HCT116 (cell line): ENCODE data around the gene DOHH. TPM values are rescaled to one million over a fixed set of nuclear protein-coding genes. Genes with fewer than 3 reads are reported as not detected.

Source experiments
- ATAC-seq: fragments of 200-7000 bp; cut with Tn5 transposase; 2 replicates; pipeline ENCODE4 v1.9.1; 2020; ENCODE audit warnings: mild to moderate bottlenecking, moderate library complexity
- BruUV-seq: library from RNA; stranded (reverse); fragments of 400-500 nt; replicated peaks from 2 replicates; lab custom pipeline; 2021; lab: Mats Ljungman, UMichigan
- CTCF ChIA-PET: fragments of 300-600 bp; sonication (Branson Sonifier 250); formaldehyde crosslinking; loops from one replicate; lab custom pipeline; 2021; ENCODE audit warnings: antibody characterized with exemption; lab: Charles Lee
- POLR2A ChIA-PET: fragments of 300-600, 350-600 bp; sonication (Branson Sonifier 250); formaldehyde crosslinking; loops from one replicate; lab custom pipeline; 2021; ENCODE audit warnings: antibody characterized with exemption; lab: Charles Lee
- RAD21 ChIA-PET, 2 experiments: fragments of 300-600 bp; sonication (Branson Sonifier 250); formaldehyde crosslinking; loops; one replicate each; lab custom pipeline; 2023; ENCODE audit warnings: low total read pairs in 2 of 2; ENCODE audit not compliant: uncharacterized antibody in 2 of 2, unreplicated experiment in 2 of 2, low non-redundant PET in 1 of 2; lab: Charles Lee
- DNase-seq: peaks from one replicate; pipeline ENCODE4 v3.0.0-alpha.2; 2010; ENCODE audit warnings: low read depth, low spot score
- H2AFZ ChIP-seq: fragments of 200-600 bp; shearing (Covaris generic), sonication (generic); 2 replicates; pipeline ENCODE4 v1.6.1; 2017; ENCODE audit warnings: low read depth, mixed run types, mixed read lengths, antibody characterized with exemption, low read length; ENCODE audit not compliant: poor library complexity, severe bottlenecking
- H3K27ac ChIP-seq: 2 replicates; pipeline ENCODE4 v1.5.1; 2012; ENCODE audit warnings: low read depth, low read length
- H3K27me3 ChIP-seq: fragments of 200-600 bp; sonication (generic); 2 replicates; pipeline ENCODE4 v1.6.1; 2016; ENCODE audit warnings: mixed run types, low read length, mixed read lengths; ENCODE audit not compliant: insufficient read depth
- H3K36me3 ChIP-seq, 2 experiments: fragments of 200-500 bp in 1 of 2; fragments of 200-600 bp in 1 of 2; sonication (Bioruptor generic) in 1 of 2; sonication (generic) in 1 of 2; 2 replicates each; pipeline versions ENCODE4 v1.5.1 to v1.6.1; 2014 to 2016; ENCODE audit warnings: low read length in 2 of 2, inconsistent platforms in 1 of 2, mixed read lengths in 1 of 2, mixed run types in 1 of 2; ENCODE audit not compliant: insufficient read depth in 2 of 2, control insufficient read depth in 1 of 2
- H3K4me1 ChIP-seq, 2 experiments: fragments of 200-600 bp in 1 of 2; sonication (generic) in 1 of 2; 2 replicates each; pipeline versions ENCODE4 v1.5.1 to v1.6.1; 2012 to 2017; ENCODE audit warnings: low read length in 2 of 2, inconsistent platforms in 1 of 2, mild to moderate bottlenecking in 1 of 2, mixed read lengths in 1 of 2, mixed run types in 1 of 2, moderate library complexity in 1 of 2; ENCODE audit not compliant: insufficient read depth in 2 of 2, control insufficient read depth in 1 of 2
- H3K4me2 ChIP-seq: fragments of 200-600 bp; sonication (generic); 2 replicates; pipeline ENCODE4 v1.6.1; 2017; ENCODE audit warnings: mixed run types, low read length, mixed read lengths
- H3K4me3 ChIP-seq, 2 experiments: fragments of 200-600 bp in 1 of 2; sonication (generic) in 1 of 2; replicated peaks in 1 of 2; 2 replicates each; pipeline ENCODE4 v1.5.1; 2011 to 2016; ENCODE audit warnings: low read length in 2 of 2, control low read depth in 1 of 2, low read depth in 1 of 2, mild to moderate bottlenecking in 1 of 2, mixed read lengths in 1 of 2, mixed run types in 1 of 2
- H3K79me2 ChIP-seq: fragments of 200-600 bp; sonication (generic); 2 replicates; pipeline ENCODE4 v1.6.1; 2017; ENCODE audit warnings: mild to moderate bottlenecking, mixed run types, low read length, moderate library complexity, mixed read lengths; ENCODE audit not compliant: insufficient read depth
- H3K9ac ChIP-seq: fragments of 200-600 bp; sonication (generic); 2 replicates; pipeline ENCODE4 v1.6.1; 2016; ENCODE audit warnings: low read length, mixed read lengths
- H3K9me2 ChIP-seq: fragments of 200-600 bp; sonication (generic), shearing (Covaris generic); 2 replicates; pipeline ENCODE4 v1.6.1; 2017; ENCODE audit warnings: mixed run types, mild to moderate bottlenecking, moderate library complexity; ENCODE audit not compliant: insufficient read depth
- H3K9me3 ChIP-seq, 2 experiments: fragments of 200-500 bp in 1 of 2; fragments of 200-600 bp in 1 of 2; sonication (Bioruptor generic) in 1 of 2; sonication (generic) in 1 of 2; 2 replicates each; pipeline ENCODE4 v1.6.1; 2014 to 2017; ENCODE audit warnings: low read length in 2 of 2, mixed read lengths in 2 of 2, inconsistent platforms in 1 of 2, low read depth in 1 of 2, mild to moderate bottlenecking in 1 of 2, mixed run types in 1 of 2, moderate library complexity in 1 of 2; ENCODE audit not compliant: control insufficient read depth in 1 of 2, insufficient read depth in 1 of 2
- H4K20me1 ChIP-seq: fragments of 200-600 bp; sonication (generic), shearing (Covaris generic); 2 replicates; pipeline ENCODE4 v1.6.1; 2017; ENCODE audit warnings: mixed run types, mild to moderate bottlenecking, moderate library complexity; ENCODE audit not compliant: insufficient read depth
- CEBPB ChIP-seq: IDR thresholded peaks from 2 replicates; pipeline ENCODE4 v1.6.1; 2012; ENCODE audit warnings: low read depth
- EGR1 ChIP-seq: IDR thresholded peaks from 2 replicates; pipeline ENCODE4 v1.6.1; 2012; ENCODE audit warnings: low read depth
- EZH2 ChIP-seq: fragments of 200-600 bp; sonication (generic); IDR thresholded peaks from 2 replicates; pipeline ENCODE4 v1.6.1; 2017; ENCODE audit warnings: antibody characterized with exemption, mixed run types
- SP1 ChIP-seq: IDR thresholded peaks from 2 replicates; pipeline ENCODE4 v1.6.1; 2012; ENCODE audit warnings: low read depth
- TCF7L2 ChIP-seq: IDR thresholded peaks from 2 replicates; pipeline ENCODE4 v1.7.0; 2011; ENCODE audit warnings: borderline replicate concordance, inconsistent platforms; ENCODE audit not compliant: insufficient read depth, insufficient read length; ENCODE audit errors: extremely low read depth
- YY1 ChIP-seq: IDR thresholded peaks from 2 replicates; pipeline ENCODE4 v1.6.1; 2011; ENCODE audit warnings: low read length, low read depth, moderate library complexity, mild to moderate bottlenecking; ENCODE audit not compliant: insufficient replicate concordance; ENCODE audit errors: extremely low read depth
- ZBTB33 ChIP-seq: IDR thresholded peaks from 2 replicates; pipeline ENCODE4 v1.6.1; 2011; ENCODE audit warnings: mild to moderate bottlenecking, low read length, moderate library complexity; ENCODE audit not compliant: insufficient replicate concordance; ENCODE audit errors: extremely low read depth
- intact Hi-C: fragments of 100-400 bp; cut with micrococcal nuclease; formaldehyde crosslinking; loops from 2 replicates; pipeline ENCODE4 v1.10.0; 2022
- total RNA-seq: library from RNA; stranded (reverse); gene quantifications from one replicate; pipeline ENCODE4 v1.2.1, GENCODE V29; 2021; ENCODE audit not compliant: unreplicated experiment

DOHH gene
- total RNA-seq, 1 experiment from 2014 or later: 20.9 TPM

GRCh38 chr19:3535235-3535535 is 34.7 kb upstream of the DOHH start:
- TF ChIP-seq ZBTB33: no peak
- no peak for TF ChIP-seq TCF7L2
- no peak for TF ChIP-seq EGR1
- no peak for TF ChIP-seq YY1
- no peak for TF ChIP-seq CEBPB
- TF ChIP-seq EZH2: no peak
- no peak for TF ChIP-seq SP1
- no peaks in the 10 kb centered on the region for H3K27me3 ChIP-seq
- H3K4me1 ChIP-seq: peaks cover 3 to 22% of the 10 kb centered on the region in 2 experiments; a peak in 3 of 4 replicates
- peaks cover 11 to 27% of the 10 kb centered on the region in 2 experiments; a peak in 3 of 4 replicates for H3K36me3 ChIP-seq
- CTCF ChIA-PET: no interaction called here
- no TSS peak for BruUV-seq
- H4K20me1 ChIP-seq: no peaks in the 10 kb centered on the region
- no peak overlapping the region for H3K4me3 ChIP-seq
- RAD21 ChIA-PET: no interaction called here
- H3K9ac ChIP-seq: no peak overlapping the region
- H3K4me2 ChIP-seq: no peak overlapping the region
- ATAC-seq (no peak), DNase-seq (no peak)
- no peaks in the 10 kb centered on the region for H3K9me3 ChIP-seq
- no peak overlapping the region for H3K27ac ChIP-seq
- POLR2A ChIA-PET: no interaction called here
- no peak overlapping the region for H2AFZ ChIP-seq
- H3K9me2 ChIP-seq: no peaks in the 10 kb centered on the region
- intact Hi-C loops: no loop called here
- no peaks in the 10 kb centered on the region for H3K79me2 ChIP-seq
